GM12878 (cell line): Measurements from ENCODE around the gene RAB3GAP1. TPM values are rescaled to one million over a fixed set of nuclear protein-coding genes. Genes with fewer than 3 reads are reported as not detected.

Experiments
- ATAC-seq: fragments of 200-7000 bp; cut with Tn5 transposase; 3 replicates; pipeline ENCODE4 v1.9.1; 2020; ENCODE audit warnings: mild to moderate bottlenecking, moderate library complexity
- BruUV-seq: library from RNA; stranded (reverse); fragments of 400-500 nt; replicated peaks from 2 replicates; lab custom pipeline; 2021; lab: Mats Ljungman, UMichigan
- CTCF ChIA-PET: fragments of 300-600 bp; sonication (Branson Sonifier 250); formaldehyde crosslinking; extraction: SDS; loops from one replicate; lab custom pipeline; 2021; ENCODE audit warnings: inconsistent platforms; lab: Yijun Ruan, JAX
- POLR2A ChIA-PET: fragments of 350-600 bp; formaldehyde crosslinking; extraction: SDS; loops from one replicate; lab custom pipeline; 2021; ENCODE audit warnings: inconsistent platforms; lab: Charles Lee
- RAD21 ChIA-PET: fragments of 300-600 bp; sonication (Branson Sonifier 250); formaldehyde crosslinking; loops from one replicate; lab custom pipeline; 2023; ENCODE audit warnings: antibody characterized with exemption; ENCODE audit not compliant: unreplicated experiment; lab: Charles Lee
- SMC1A ChIA-PET: fragments of 300-600 bp; sonication (Branson Sonifier 250); formaldehyde crosslinking; loops from one replicate; lab custom pipeline; 2023; ENCODE audit not compliant: unreplicated experiment, uncharacterized antibody; lab: Charles Lee
- DNase-seq: peaks from one replicate; pipeline ENCODE4 v3.0.0-alpha.2; 2011; ENCODE audit warnings: low read depth, low spot score
- FAIRE-seq: peaks from 3 replicates; lab custom pipeline; 2011; peaks lifted over from hg19 to GRCh38; lab: Jason Lieb, UNC
- H2AFZ ChIP-seq: 2 replicates; pipeline ENCODE4 v1.6.0; 2011; ENCODE audit warnings: low read depth, low read length, control low read depth; ENCODE audit not compliant: control insufficient read depth
- H3K27ac ChIP-seq: 2 replicates; pipeline ENCODE4 v1.5.1; 2011; ENCODE audit warnings: control low read depth; ENCODE audit not compliant: control insufficient read depth, insufficient read depth
- H3K27me3 ChIP-seq, 2 experiments: replicated peaks in 1 of 2; 2 replicates each; pipeline versions ENCODE4 v1.6.0 to v1.6.1; 2011; ENCODE audit warnings: low read length in 1 of 2; ENCODE audit not compliant: control insufficient read depth in 2 of 2, insufficient read depth in 2 of 2
- H3K36me3 ChIP-seq, 2 experiments: 2 replicates each; pipeline ENCODE4 v1.5.1; 2011; ENCODE audit warnings: low read length in 1 of 2; ENCODE audit not compliant: control insufficient read depth in 2 of 2, insufficient read depth in 2 of 2
- H3K4me1 ChIP-seq: 2 replicates; pipeline ENCODE4 v1.6.1; 2011; ENCODE audit warnings: mild to moderate bottlenecking, low read length, moderate library complexity, mixed read lengths; ENCODE audit not compliant: control insufficient read depth, insufficient read depth
- H3K4me2 ChIP-seq: 2 replicates; pipeline ENCODE4 v1.6.0; 2011; ENCODE audit warnings: control low read depth; ENCODE audit not compliant: control insufficient read depth, insufficient read depth
- H3K4me3 ChIP-seq: fragments of 200-600 bp; sonication (generic); 2 replicates; pipeline ENCODE4 v1.5.1; 2016
- H3K79me2 ChIP-seq: 2 replicates; pipeline ENCODE4 v1.6.0; 2011; ENCODE audit warnings: low read length; ENCODE audit not compliant: control insufficient read depth, insufficient read depth
- H3K9ac ChIP-seq: 2 replicates; pipeline ENCODE4 v1.8.0; 2011; ENCODE audit warnings: low read length, control low read depth, mixed read lengths; ENCODE audit not compliant: control insufficient read depth, insufficient read depth
- H3K9me3 ChIP-seq: replicated peaks from 3 replicates; pipeline ENCODE4 v1.5.1; 2011; ENCODE audit warnings: mild to moderate bottlenecking, low read length; ENCODE audit not compliant: control insufficient read depth, insufficient read depth
- H4K20me1 ChIP-seq: 2 replicates; pipeline ENCODE4 v1.6.0; 2011; ENCODE audit not compliant: control insufficient read depth, insufficient read depth
- EZH2 ChIP-seq: IDR thresholded peaks from 2 replicates; pipeline ENCODE4 v1.6.1; 2012; ENCODE audit warnings: low read depth, mild to moderate bottlenecking, control low read depth, inconsistent platforms, low read length, borderline replicate concordance; ENCODE audit not compliant: control insufficient read depth
- JUNB ChIP-seq: IDR thresholded peaks from 2 replicates; pipeline ENCODE4 v1.6.1; 2016; ENCODE audit warnings: antibody characterized with exemption, mild to moderate bottlenecking
- RUNX3 ChIP-seq: IDR thresholded peaks from 2 replicates; pipeline ENCODE4 v1.6.1; 2012; ENCODE audit warnings: low read length, inconsistent platforms
- STAT1 ChIP-seq: fragments of 450-650 bp; conservative IDR thresholded peaks from 2 replicates; pipeline ENCODE4 v1.6.1; 2014; ENCODE audit warnings: antibody characterized with exemption, mild to moderate bottlenecking
- WGBS: methylation state at CpG from one replicate; pipeline ENCODE4 v1.1.6; 2016; ENCODE audit warnings: low lambda C conversion rate; ENCODE audit not compliant: insufficient replicate concordance, insufficient coverage; ENCODE audit errors: missing lambda C conversion rate; 5-methylcytosine and 5-hydroxymethylcytosine counted together
- in situ Hi-C: fragments of 300-500 bp; cut with MboI; formaldehyde crosslinking; loops from 9 replicates; pipeline ENCODE4 v1.14.3; 2018; ENCODE audit warnings: mixed read lengths
- intact Hi-C: fragments of 100-400 bp; cut with micrococcal nuclease; formaldehyde crosslinking; loops from one replicate; pipeline ENCODE4 v1.14.2; 2022; ENCODE audit not compliant: unreplicated experiment
- polyA plus RNA-seq, 11 experiments: library from polyadenylated mRNA; depleted of rRNA in 4 of 11; unstranded in 6 of 11; stranded (reverse) in 5 of 11; fragments of >200 nt; fragmentation: Nextera tagmentation in 4 of 11; fragmentation: Illumina TruSeq in 1 of 11; extraction: Ambion mirVana in 4 of 11; extraction: Trizol in 1 of 11; gene quantifications; 1 replicate in 1 of 11; 2 replicates in 10 of 11; pipeline versions ENCODE4 v1.2.1 to v1.2.3, GENCODE V29; 2011 to 2016; ENCODE audit warnings: inconsistent platforms in 2 of 11, missing spikeins in 2 of 11, low read depth in 1 of 11
- total RNA-seq, 4 experiments: library from RNA; depleted of rRNA in 3 of 4; stranded (reverse); fragments of >200 nt in 3 of 4; fragmentation: Illumina TruSeq in 1 of 4; extraction: Trizol in 1 of 4; gene quantifications; 2 replicates each; pipeline versions ENCODE4 v1.2.1 to v1.2.3, GENCODE V29; 2013 to 2021
- TF ChIP-seq, protein P1 (sequence below): IDR thresholded peaks from 2 replicates; pipeline ENCODE4 v1.6.1; 2011; ENCODE audit warnings: low read depth, mild to moderate bottlenecking, low read length, moderate library complexity, borderline replicate concordance; ENCODE audit errors: extremely low read depth
- TF ChIP-seq, protein P2 (sequence below): IDR thresholded peaks from 2 replicates; pipeline ENCODE4 v1.6.1; 2012; ENCODE audit warnings: low read length, inconsistent platforms
- TF ChIP-seq, protein P3 (sequence below): IDR thresholded peaks from 2 replicates; pipeline ENCODE4 v1.6.1; 2012; ENCODE audit warnings: low read depth, low read length, improper control_type of control experiment

The RAB3GAP1 gene
- total and polyA plus RNA-seq, 10 of the 15 experiments (the other 5 are each of a cell fraction or from before 2014, with no cell fraction given): 13.7 to 36.9 (median 21.0) TPM

DNA sequence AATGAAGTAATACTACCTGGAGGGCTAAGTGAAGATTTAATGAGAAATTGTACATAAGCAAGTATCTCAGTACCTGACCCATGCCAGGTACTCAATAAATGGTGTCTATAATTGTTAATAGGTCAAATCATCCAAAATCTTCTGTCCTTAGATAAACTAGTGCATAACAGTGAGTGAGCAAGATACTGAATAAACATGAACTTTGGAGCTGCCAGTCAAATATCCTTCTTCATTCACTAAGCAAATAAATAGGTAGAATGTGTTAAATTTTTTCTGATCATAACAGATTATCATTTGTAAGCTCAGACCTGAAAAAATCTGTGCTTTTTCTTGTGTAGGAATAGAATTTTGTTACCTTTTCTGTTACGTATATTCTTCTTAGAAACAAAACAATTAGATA, 39.6 kb downstream of the RAB3GAP1 start:
- RAD21 ChIA-PET: no interaction called here
- intact Hi-C loops: no loop called here

More for the DNA sequence above, 39.6 kb downstream of the RAB3GAP1 start:
- CTCF ChIA-PET: interaction anchor here (0.8 kb wide), 1 partner anchor 88 kb away, joined by 4 read pairs; no protein-coding TSS in a partner anchor
- BruUV-seq: no TSS peak
- no peak for TF ChIP-seq EZH2
- no peak for TF ChIP-seq STAT1
- TF ChIP-seq, protein P1, sequence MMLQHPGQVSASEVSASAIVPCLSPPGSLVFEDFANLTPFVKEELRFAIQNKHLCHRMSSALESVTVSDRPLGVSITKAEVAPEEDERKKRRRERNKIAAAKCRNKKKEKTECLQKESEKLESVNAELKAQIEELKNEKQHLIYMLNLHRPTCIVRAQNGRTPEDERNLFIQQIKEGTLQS: no peak
- TF ChIP-seq, protein P2, sequence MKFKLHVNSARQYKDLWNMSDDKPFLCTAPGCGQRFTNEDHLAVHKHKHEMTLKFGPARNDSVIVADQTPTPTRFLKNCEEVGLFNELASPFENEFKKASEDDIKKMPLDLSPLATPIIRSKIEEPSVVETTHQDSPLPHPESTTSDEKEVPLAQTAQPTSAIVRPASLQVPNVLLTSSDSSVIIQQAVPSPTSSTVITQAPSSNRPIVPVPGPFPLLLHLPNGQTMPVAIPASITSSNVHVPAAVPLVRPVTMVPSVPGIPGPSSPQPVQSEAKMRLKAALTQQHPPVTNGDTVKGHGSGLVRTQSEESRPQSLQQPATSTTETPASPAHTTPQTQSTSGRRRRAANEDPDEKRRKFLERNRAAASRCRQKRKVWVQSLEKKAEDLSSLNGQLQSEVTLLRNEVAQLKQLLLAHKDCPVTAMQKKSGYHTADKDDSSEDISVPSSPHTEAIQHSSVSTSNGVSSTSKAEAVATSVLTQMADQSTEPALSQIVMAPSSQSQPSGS: no peak
- TF ChIP-seq, protein P3, sequence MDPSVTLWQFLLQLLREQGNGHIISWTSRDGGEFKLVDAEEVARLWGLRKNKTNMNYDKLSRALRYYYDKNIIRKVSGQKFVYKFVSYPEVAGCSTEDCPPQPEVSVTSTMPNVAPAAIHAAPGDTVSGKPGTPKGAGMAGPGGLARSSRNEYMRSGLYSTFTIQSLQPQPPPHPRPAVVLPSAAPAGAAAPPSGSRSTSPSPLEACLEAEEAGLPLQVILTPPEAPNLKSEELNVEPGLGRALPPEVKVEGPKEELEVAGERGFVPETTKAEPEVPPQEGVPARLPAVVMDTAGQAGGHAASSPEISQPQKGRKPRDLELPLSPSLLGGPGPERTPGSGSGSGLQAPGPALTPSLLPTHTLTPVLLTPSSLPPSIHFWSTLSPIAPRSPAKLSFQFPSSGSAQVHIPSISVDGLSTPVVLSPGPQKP: no peak
- no peak for TF ChIP-seq JUNB
- TF ChIP-seq RUNX3: no peak
- POLR2A ChIA-PET: no interaction called here
- 100% methylated on average over 1 of the region's 1 CpG for WGBS
- no peak for DNase-seq
- Histone ChIP-seq H3K4me3 (no peak overlapping the region), H3K9me3 (peaks cover 4% of the 10 kb centered on the region; the same call in 2 of the 3 replicates), H3K79me2 (peaks cover 3% of the 10 kb centered on the region), H2AFZ (no peak overlapping the region), H3K4me2 (no peak overlapping the region), H3K9ac (no peak overlapping the region), H3K27me3 (no peaks in the 10 kb centered on the region), H3K4me1 (no peaks in the 10 kb centered on the region), H3K27ac (no peak overlapping the region), H4K20me1 (no peaks in the 10 kb centered on the region), H3K36me3 (peaks cover 0 to 10% of the 10 kb centered on the region in 2 experiments; a peak in 2 of 4 replicates)
- ATAC-seq: no peak
- SMC1A ChIA-PET: interaction anchor here (1.3 kb wide), 1 partner anchor 86 kb away, joined by 3 read pairs; no protein-coding TSS in a partner anchor
- FAIRE-seq: no peak
- in situ Hi-C loops: no loop called here
